ENCODE data around the gene BORCS8.

Gene BORCS8

DNA sequence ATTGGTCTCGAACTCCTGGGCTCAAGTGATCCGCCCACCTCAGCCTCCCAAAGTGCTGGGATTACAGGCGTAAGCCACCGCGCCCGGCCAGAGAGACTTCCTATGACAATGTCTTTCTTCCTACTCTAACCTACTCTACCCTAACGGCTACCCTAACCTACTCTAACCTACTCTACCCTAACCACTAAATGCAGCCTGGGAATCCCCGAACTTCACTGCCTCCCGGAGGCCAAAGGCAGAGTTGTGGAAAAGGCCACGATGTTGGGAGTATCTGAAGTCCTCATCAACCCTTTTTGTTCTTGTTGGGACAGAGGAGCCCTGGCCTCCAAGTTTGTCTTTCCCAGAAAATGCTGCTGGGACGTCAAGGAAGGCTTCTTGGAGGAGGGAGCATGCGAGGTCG is 12.2 kb upstream of the BORCS8 start:
- TF ChIP-seq, protein P1, sequence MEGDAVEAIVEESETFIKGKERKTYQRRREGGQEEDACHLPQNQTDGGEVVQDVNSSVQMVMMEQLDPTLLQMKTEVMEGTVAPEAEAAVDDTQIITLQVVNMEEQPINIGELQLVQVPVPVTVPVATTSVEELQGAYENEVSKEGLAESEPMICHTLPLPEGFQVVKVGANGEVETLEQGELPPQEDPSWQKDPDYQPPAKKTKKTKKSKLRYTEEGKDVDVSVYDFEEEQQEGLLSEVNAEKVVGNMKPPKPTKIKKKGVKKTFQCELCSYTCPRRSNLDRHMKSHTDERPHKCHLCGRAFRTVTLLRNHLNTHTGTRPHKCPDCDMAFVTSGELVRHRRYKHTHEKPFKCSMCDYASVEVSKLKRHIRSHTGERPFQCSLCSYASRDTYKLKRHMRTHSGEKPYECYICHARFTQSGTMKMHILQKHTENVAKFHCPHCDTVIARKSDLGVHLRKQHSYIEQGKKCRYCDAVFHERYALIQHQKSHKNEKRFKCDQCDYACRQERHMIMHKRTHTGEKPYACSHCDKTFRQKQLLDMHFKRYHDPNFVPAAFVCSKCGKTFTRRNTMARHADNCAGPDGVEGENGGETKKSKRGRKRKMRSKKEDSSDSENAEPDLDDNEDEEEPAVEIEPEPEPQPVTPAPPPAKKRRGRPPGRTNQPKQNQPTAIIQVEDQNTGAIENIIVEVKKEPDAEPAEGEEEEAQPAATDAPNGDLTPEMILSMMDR (IDR thresholded peaks at IDR 0.05) = no peak

DNA sequence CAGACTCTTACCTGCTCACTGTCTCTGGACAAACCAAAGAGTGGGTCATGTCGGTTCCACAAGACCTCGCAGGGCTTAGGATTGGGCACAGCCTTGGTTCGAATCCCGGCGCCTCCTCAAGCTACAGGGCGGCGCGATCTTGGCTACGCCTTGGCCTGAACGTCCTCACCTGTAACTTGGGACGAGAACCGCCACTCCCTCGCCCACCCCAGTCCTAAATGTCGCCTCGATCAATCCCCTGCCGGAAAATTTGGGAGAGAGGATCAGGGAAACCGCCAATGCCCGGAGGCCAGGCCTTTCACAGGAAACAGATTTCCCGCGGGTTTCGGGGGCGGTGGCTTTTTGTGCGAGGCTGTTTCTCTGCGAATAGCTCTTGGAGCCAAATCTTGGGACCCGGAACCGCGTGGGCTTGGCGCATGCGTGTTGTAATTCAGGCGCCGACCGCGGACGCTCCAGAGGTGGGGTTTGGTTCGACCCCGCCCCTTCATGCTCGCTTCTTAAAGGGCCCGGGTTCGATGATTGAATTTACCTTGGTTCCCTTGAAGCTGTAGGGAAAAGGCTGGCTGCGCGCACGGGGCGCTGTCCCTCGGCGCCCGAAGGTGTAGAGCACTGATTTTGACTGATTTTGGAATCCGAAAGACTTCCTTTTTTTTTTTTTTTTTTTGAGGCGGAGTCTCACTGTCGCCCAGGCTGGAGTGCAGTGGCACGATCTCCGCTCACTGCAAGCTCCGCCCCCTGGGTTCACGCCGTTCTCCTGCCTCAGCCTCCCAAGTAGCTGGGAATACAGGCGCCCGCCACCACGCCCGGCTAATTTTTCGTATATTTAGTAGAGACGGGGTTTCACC is 11.3 kb upstream of the BORCS8 start, which contains the start of gene NR2C2AP:
Gene NR2C2AP (minus strand): TSS at position 403 of the 845 bp plus-strand sequence. CDS start 354 bp downstream, at position 49.
- TF ChIP-seq, protein P1 (IDR thresholded peaks at IDR 0.05) = no peak

DNA sequence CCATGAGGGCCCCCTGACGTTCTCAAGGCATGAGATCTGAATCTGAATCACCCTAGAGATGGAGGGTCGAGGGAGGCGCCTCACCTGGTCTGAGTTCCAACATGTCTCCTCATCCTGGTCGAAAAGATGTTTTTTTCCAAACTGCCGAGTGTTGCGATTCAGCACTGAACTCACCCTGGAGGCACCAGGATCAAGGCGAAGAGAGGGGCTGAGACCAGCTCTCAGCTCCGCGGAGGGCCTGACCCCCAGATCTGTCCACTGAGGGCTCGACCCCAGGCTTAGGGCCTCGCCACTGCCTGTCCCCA is 10.7 kb upstream of the BORCS8 start:
- TF ChIP-seq, protein P1 (IDR thresholded peaks at IDR 0.05) = no peak

DNA sequence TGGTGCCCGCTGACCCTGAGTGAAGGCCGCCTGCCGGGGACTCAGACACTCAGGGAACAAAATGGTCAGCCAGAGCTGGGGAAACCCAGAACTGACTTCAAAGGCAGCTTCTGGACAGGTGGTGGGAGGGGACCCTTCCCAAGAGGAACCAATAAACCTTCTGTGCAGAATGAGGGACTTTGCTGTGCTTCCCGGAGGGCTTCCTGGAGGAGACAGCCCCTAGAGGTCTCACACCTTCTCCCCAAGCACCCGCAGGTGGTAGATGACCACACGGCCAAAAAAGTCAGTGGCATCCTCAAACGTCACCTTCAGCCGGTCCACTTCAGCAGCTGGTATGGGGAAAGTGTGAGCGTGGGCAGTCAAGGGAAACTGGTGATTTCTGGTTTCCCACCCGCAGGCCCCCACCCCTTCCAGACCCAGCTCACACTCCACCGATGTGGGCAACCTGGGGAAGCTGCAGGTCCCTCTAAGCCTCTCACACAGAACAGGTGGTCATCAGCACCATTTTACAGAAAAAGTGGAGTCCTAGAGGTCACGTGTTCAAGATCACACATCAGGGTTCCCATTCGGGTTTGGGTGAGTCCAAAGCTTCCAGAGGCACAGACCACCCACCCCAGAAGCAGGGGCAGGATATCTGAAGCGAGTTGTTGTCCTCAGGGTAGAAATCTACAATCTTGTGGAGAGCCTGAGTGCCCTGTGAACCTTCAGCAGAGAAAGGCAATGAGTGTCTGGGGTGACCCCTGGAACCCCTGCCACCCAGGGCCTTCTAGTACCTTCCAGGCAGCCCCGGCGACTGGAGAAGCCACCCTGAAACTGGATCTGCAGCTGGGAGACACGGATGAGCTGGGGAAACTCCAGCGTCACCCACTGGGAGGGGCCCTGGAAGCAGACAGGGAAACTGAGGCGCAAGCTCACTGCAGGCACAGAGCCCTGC is 10.0 kb upstream of the BORCS8 start:
- TF ChIP-seq, protein P1 (IDR thresholded peaks at IDR 0.05) = no peak

DNA sequence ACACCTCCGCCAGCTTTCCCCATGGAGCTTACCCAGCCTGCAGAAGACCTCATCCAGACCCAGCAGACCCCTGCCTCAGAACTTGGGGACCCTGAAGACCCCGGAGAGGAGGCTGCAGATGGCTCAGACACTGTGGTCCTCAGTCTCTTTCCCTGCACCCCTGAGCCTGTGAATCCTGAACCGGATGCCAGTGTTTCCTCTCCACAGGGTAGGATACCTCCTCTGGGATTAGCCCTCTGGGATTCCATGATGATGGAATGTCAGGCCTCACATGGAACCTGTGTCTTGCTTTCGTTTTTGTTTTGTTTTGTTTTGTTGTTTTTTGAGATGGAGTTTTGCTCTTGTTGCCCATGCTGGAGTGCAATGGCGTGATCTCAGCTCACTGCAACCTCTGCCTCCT is 2.0 kb upstream of the BORCS8 start:
- TF ChIP-seq, protein P1 (IDR thresholded peaks at IDR 0.05) = no peak

DNA sequence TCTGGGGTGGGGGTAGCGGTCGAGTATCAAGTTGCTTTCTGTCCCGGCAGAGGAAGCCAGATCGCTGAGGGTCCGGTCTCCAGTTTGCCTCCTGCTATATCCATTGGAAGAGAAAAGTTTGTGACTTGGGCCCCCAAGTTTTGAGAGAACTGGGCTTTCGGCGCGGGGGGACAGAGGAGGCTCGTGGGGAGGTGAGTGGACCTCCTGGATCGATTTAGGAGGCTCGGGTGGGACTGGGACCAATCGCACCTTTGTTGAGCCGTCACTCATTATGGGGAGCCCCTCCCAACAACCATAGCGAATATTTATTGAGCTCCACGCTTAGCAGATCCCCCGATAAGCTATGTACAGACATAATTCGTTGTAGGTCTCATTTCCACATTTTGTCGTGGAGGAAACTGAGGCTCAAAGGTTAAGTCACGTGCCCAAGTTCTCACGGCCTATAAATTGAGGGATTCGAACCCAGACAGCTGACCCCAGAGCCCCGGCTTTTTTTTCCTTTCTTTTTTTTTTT is 1.0 kb upstream of the BORCS8 start:
- TF ChIP-seq, protein P1 (IDR thresholded peaks at IDR 0.05) = no peak

DNA sequence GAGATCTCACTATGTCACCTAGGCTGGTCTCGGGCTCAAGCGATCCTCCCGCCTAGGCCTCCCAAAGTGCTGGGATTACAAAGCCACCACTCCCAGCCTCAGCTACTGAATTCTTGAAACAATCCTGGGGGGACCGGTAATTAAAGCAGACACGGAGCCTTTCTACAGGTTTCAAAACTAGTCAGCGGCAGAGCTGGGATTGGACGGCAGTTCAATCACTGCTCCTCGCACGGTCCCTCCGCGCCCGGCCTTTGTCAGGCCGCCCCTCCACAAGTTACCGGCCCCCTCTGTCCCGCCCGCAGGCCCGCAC is 229 bp downstream of the BORCS8 start:
- TF ChIP-seq, protein P1 (IDR thresholded peaks at IDR 0.05) = no peak
